GM18858 (cell line): ENCODE data around the gene GOLGA5.
"Not testable (repeated sequence)": the region's sequence is repeated elsewhere in the genome, so short reads cannot be mapped to it uniquely, and the experiment has no call there.

Experiments used
- ATAC-seq: cut with Tn5 transposase; IDR thresholded peaks from one replicate; pipeline ENCODE4 v1.9.1; 2021; ENCODE audit not compliant: unreplicated experiment

GOLGA5 gene

DNA sequence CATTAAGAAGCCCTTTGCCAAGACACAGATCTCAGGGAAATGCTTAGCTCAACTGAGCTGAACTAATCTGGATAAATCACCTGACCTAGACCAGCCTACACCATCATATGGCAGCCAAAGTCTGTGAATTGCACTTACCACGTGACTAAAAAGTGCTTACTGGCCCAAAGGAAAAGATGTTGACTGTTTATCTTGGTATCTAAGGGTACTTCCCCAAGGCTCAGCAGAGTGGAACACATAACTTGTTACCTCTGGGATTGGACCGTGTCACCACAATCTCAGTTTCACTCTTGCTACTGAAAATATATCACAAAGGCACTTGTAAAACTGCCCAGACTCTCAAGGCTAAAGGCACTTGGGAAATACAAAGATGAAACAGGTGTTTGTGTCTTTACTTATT is 18.8 kb upstream of the GOLGA5 start:
- peak; percentile 86 for ATAC-seq

- ATAC-seq = not testable (repeated sequence)
Observed at GRCh38 chr14:92778868-92779565, 15.1 kb upstream of the GOLGA5 start.

DNA sequence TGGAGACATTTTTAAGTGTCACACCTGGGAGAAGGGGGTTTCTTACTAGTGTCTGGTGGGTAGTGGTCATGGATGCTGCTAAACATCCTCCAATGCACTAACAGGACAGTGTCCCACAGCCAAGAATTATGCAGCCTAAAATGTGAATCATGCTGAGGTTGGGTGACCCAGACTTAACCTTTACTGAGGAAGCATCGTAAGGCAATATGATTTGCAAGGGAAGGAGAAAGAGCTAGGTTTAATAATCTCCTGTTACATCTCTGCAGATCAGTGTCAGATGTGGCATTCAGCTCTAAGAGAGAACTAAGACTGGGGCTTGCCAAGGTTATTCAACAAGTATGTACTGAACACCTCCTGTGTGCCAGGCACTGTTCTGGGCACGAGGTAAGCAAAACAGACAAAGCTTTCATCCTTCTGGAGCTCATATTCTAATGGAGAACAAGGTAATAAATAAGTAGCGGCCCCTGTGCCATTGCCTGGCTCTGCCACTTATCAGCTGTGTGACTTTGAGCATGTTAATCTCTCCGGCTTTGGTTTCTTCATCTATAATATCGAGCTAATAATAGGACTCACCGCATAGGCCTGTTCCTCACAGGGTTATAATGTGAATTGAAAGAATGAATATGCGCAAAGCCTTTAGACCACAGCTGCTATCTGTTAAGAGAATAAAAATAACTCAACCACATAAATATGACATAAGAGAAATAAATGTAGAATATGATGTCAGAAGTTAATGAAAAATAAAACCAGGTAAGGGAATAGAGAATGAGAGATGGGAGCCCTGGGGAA is 13.5 kb upstream of the GOLGA5 start:
- no peak for ATAC-seq

DNA sequence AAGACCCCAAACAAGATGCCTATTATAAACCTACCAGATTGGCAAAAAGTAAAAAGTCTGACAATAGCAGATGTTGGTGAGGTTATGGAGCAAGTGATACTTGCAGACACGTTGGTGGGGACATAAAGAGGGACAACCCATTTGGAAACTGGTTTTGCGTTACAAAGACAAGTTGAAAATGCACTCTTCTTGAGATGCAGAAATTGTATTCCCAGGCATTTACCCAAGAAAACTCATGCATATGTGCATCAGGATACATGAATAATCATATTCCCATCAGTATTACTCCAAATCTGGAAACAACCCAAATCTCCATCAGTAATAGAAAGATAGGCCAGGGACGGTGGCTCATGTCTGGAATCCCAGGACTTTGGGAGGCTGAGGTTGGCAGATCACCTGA is 12.8 kb upstream of the GOLGA5 start:
- ATAC-seq = no peak

DNA sequence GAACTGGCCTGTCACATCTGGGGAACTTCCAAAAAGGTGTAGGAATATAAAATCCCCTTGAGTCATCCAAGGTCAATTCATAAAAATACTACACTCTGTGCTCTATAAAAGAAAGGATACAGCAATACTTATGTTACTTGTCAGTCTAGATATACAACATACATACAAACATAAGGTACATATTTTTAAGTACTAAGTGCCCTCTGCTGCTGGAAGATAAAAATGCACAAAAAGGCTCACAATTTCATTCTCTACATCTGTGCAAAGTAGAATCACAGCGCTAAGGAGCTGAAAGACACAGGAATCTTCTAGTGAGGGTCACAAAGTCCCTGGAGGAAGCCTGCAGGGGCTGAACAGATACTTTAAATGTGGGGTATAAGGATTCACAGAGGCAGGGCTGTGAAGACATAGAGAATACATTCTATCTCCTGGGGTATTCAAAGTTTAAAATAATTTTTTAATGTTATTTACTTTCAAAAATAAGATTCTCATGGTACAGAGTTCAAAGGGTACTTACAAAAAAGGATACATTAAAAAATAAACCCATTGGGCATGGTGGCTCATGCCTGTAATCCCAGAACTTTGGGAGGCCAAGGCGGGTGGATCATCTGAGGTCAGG is 10.2 kb upstream of the GOLGA5 start:
- ATAC-seq = no peak

- no peak for ATAC-seq
Observed at GRCh38 chr14:92785667-92786426, 8.3 kb upstream of the GOLGA5 start.

- no peak for ATAC-seq
Observed at GRCh38 chr14:92786427-92786756, 7.7 kb upstream of the GOLGA5 start.

DNA sequence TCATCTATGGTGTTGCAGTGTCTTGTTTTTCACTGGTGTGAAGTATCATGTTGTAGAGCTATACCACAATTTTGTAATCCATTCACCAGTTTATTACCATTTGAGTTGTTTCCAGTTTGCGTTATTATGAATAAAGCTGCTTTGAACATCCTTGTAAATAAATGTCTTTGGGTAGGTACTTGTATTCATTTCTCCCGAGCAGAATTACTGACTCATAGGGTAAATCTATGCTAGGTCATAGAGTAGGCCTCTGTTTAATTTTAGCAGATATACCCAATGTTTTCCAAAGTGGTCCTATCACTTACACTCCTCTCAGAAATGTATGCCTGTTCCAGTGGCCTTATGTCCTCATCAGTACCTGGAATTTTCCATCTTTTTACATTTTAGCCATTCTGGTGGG is 6.6 kb upstream of the GOLGA5 start:
- no peak for ATAC-seq

DNA sequence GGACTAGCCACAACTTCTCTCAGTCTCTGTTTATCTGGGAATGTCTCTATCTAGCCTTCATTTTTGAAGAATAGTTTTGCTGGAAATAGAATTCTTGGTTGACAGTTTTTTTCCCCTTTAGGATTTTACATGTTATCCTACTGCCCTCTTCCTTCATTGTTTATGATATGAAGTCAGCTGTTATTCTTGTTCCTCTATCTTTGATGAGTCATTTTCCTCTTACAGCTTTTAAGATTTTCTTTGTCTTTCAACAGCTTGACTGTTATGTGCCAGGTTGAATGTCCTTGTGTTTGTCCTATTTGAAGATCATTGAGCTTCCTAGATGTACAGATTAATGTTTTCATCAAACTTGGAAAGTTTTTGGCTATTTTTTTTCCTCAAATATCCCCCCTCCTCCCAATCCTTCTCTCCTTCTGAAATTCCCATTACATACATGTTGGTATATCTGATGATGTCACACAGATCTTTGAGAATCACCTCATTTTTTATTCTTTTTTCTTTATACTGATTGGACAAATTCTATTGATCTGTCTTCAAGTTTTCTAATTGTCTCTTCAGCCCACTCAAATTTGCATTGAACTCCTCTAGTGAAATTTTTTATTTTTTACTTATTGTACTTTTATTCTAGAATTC is 4.5 kb upstream of the GOLGA5 start:
- no peak for ATAC-seq

DNA sequence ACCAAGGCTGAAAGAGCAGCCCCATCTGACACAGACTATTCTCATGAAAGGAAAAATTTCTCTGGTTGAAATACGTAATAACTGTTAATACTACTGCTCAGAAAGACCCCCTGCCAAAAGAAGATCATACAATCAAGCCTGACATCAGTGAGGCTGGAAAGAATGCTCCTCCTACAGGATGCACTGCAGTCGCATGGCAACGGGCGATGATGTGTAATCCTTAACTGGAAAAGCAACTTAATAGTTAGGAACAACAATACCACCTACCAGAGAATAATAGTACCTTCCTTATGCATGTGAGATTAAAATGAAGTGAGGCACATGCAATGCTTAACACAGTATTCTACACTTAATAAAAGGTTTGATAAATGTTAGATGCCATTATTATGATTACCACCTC is 1.2 kb upstream of the GOLGA5 start:
- ATAC-seq = no peak

- no peak for ATAC-seq
Observed at GRCh38 chr14:92794547-92794941, 439 bp downstream of the GOLGA5 start.

GRCh38 chr14:92794961-92795360 is 856 bp downstream of the GOLGA5 start:
- no peak for ATAC-seq

DNA sequence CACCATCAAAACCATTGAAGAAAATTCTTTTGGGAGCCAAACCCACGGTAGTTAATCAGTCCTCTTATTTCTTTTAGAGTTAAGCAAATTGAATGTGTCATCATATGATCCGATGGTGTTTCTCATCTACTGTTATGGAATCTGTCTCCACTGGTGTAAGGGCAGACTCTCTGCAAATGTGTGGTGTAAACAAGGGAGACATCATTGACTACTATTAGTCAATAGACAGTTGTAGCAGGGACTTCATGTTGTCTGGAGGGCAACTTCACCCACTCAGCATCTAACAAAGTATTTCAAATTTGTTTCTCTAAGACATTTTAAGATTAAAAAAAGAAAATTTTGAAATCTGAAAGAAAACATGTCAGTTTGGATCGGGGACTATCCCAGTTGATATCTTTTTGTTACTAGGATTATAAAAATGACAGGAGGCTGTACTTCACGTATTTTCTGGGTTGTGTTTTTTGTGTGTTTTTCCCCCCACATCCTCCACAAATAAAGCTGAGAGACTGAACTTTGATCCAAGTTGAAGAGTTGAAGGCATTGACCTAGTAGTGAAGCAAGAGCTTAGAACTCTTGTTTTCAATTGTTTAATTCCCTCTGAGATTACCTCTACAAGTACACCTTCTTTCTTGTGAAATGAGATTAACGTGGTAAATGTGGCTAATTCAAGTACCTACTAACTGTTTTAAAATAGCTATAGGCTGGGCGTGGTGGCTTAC is 4.0 kb downstream of the GOLGA5 start:
- no peak for ATAC-seq

DNA sequence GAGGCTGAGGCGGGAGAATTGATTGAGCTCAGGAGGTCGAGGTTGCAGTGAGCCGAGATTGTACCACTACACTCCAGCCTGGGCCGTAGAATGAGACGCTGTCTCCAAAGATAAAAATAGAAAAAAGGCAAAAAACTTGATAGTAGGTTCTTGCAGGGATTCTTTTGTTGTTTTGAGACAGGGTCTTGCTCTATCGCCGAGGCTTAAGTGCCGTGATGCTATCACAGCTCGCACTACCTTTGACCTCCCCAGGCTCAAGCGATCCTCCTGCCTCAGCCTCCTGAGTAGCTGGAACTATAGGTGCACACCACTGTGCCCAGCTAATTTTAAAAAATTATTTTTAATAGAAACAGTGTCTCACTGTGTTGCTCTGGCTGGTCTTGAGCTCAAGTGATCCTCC is 4.7 kb downstream of the GOLGA5 start:
- no peak for ATAC-seq

- ATAC-seq = no peak
Observed at GRCh38 chr14:92800012-92800411, 5.9 kb downstream of the GOLGA5 start.

GRCh38 chr14:92800525-92800924 is 6.4 kb downstream of the GOLGA5 start:
- no peak for ATAC-seq

DNA sequence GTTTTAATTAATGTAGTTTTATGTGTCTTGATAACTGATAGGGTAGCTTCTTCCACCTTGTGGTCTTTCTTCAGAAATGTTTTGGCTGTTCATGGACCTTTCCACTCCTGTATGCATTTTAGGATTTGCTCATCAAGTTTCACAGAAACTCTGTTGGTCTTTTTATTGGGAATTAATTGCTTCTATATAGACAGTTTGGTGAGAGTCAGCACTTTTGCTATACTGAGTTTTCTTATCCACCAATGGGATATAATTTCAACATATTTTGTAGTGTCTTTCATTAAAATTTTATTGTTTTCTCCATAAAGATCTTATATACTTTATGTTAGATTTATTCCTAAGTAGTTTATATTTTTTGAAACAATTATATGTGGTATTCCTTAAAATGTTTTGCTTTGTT is 7.8 kb downstream of the GOLGA5 start:
- ATAC-seq = no peak

- no peak for ATAC-seq
Observed at GRCh38 chr14:92802678-92803077, 8.6 kb downstream of the GOLGA5 start.

DNA sequence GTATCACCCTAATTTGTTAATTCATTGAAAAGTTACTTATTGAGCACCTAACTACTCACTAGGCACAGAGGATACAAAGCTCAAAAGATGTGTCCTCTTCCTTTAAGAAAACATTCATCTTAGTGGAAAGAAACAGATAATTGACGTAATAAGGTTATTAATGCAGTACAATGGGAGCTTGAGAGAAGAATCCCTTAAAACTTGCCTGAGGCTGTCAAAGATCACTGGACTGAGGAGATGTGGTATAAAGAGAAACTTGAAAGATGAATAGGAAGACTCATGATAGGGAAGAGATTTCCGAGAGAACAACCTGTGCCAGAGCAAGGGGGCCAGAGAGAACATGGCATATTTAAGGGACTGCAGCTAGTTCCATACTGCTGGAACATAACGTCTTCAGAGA is 19.1 kb downstream of the GOLGA5 start:
- no peak for ATAC-seq

- ATAC-seq = no peak
Observed at GRCh38 chr14:92819011-92819597, 25.0 kb downstream of the GOLGA5 start.
